ENCODE data around the gene SLC9A7.
A peak's percentile ranks its signal among the peaks of the same experiment; 100 is the strongest.

Gene SLC9A7

DNA sequence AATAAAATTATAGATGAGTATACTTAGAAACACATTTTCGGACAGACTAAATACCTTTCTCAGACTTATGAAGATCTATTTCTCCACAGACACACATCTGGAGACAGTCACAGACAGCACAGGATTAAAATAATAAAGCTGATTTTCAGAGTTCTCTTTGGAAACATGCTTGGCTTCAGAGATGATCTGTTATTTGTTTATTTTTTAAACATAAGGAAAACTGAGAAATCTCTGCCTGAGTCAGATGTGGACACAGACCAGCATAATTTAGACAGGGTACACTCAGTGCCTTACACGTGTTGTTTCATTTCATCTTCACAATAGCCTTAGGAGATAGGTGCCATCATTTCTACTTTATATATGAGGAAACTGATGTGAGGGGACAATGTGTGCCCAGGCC is 92.1 kb downstream of the SLC9A7 start:
- no peak for DNase-seq (ENCODE audit: low read depth, low spot score)
- H3K4me3 ChIP-seq (ENCODE audit: low read length): no peak overlapping the region

- no peak overlapping the region for H3K4me3 ChIP-seq (ENCODE audit: low read length)
- DNase-seq (ENCODE audit: low read depth, low spot score): no peak
These were observed 93.4 kb downstream of the SLC9A7 start for GRCh38 chrX:46665232-46666152.

DNA sequence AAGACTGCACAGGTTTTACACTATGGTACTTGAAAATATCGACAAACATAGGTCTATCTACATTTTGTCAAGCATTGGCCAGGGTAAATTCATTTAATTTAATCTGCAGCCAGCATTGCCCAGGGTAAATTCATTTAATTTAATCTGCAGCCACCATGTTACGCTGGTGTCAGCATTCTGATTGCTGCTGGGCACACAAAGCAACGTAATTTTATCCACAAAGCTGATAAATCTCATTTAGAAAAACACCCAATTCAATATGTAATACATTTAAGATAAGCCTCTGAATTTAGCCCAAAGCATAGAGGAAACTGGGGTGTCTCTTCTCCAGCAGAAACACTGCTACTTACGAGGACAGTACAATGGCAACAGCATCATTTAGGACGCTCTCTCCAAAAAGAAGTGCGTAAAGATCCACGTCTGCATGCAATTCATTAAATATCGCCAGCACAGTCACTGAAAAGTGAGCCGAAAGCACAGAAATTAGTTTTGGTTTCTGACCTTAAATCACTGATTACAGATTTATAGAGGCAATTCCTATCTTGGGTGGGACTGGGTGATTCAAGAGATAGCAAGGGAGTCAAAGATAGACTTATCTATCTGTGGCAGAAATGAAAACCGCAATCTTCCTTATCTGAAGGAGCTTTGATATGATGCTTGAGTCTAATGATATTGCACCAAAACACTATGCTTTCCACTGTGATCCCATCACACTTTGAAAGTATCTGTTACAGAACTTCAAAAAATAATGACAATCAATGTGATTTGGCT is 96.5 kb downstream of the SLC9A7 start:
- H3K4me3 ChIP-seq (ENCODE audit: low read length): no peak overlapping the region
- no peak for DNase-seq (ENCODE audit: low read depth, low spot score)

GRCh38 chrX:46653482-46653881 is 105.4 kb downstream of the SLC9A7 start:
- H3K4me3 ChIP-seq (ENCODE audit: low read length): no peak overlapping the region
- DNase-seq (ENCODE audit: low read depth, low spot score): peak; percentile 11

DNA sequence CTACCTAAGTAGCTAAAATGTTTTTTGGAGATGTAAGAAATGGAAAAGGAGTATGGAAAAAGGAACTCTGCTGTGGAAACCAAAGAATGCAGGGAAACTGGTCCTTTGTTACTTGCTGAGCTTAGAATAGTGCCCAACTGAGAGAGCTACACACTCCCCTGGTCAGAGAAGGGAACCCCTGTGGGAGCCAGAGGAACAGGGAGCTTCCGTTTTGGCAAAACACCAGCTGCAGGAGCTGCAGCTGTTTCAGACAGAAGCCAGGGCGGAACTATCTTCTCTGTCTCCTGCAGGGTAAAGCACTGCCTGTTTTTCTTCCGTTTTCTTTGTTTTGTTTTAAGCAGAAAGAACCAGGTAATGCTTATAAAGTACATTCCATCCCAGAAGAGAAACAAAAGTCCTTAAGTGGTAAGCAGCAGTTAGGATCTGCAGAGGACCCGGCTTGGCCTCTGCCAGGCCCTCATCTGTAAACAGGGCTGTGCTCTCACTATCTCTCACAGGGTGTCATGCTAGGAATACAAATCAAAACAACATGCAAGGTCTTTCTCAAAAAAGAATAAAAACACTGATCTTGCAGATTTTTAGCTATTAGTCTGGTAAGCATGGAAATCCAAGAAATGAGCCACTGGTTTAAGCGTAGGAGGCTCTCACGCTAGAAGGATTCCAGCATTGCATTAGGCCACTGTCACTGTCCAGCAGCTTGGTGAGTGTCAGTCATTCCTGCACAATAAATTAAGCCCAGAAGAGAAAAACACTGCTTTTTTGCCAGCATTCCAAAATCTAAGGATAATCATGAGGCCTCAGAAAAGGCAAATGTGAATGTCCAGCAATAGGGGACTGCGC is 109.3 kb downstream of the SLC9A7 start:
- H3K4me3 ChIP-seq (ENCODE audit: low read length): no peak overlapping the region
- peak; percentile 7 for DNase-seq (ENCODE audit: low read depth, low spot score)

- DNase-seq (ENCODE audit: low read depth, low spot score): no peak
- H3K4me3 ChIP-seq (ENCODE audit: low read length): no peak overlapping the region
These were observed 110.3 kb downstream of the SLC9A7 start for GRCh38 chrX:46648660-46649059.

DNA sequence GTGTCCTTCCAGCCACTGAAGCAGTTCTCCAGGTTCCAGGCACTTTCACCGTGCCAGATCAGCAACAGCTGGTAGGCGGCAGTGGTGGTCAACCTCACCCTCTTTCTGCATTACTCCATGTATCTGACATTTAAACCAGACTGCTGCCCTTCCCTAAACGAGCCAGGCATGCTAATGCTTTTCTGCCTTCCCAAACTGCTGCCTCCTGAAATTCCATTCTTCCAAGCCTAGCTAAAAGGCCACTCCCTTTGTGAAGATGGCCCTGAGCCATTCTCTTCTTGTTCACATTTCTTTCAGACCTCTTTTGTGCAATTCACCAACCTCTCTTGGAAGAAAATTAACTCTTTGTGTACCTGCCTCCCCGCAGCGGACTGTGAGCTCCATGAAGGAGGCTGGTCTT is 111.7 kb downstream of the SLC9A7 start:
- no peak overlapping the region for H3K4me3 ChIP-seq (ENCODE audit: low read length)
- no peak for DNase-seq (ENCODE audit: low read depth, low spot score)

- no peak for DNase-seq (ENCODE audit: low read depth, low spot score)
- H3K4me3 ChIP-seq (ENCODE audit: low read length): no peak overlapping the region
These were observed 113.3 kb downstream of the SLC9A7 start for GRCh38 chrX:46645614-46646013.

GRCh38 chrX:46643636-46644035 is 115.3 kb downstream of the SLC9A7 start:
- no peak for DNase-seq (ENCODE audit: low read depth, low spot score)
- H3K4me3 ChIP-seq (ENCODE audit: low read length): no peak overlapping the region

DNA sequence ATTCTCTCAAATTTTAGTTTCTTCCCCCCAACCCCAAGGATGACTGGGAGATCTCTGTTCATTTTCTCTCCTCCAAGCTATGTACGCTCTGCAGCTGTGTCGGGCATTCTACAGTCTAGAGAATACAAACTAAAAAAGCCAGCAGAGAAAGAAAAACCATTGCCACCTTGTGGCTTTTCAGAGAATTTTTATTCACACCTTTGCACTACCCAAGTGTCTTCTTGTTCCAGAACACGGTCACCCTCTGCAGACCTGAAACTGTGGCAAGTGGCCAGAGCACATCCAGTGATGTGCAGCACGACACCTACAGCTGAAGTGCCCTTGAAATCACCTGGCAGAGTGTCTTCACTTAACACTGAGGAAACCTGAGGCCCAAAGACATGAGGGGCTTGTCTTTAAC is 116.8 kb downstream of the SLC9A7 start:
- peak; percentile 22 for DNase-seq (ENCODE audit: low read depth, low spot score)

DNA sequence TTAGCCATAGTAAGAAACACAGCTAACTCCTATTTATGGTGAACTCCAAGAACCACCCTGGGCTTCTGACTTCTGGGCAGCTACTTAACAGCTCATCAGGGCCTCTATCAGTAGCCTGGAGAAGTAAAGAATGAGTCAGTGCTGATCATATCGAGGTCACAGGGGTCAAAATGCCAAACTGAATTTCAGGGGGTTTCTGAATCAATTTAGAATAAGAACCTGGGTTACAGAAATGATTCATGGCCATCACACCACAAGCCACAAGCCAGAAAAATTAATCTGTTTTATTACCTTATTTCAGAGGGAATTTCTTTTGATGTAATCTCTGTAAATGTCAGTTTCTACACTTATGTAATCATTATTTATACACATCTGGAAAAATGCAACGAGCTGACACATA is 121.0 kb downstream of the SLC9A7 start:
- no peak overlapping the region for H3K4me3 ChIP-seq (ENCODE audit: low read length)
- DNase-seq (ENCODE audit: low read depth, low spot score): no peak

More for the DNA sequence above, 116.8 kb downstream of the SLC9A7 start:
- H3K4me3 ChIP-seq (ENCODE audit: low read length): no peak overlapping the region

GRCh38 chrX:46636223-46636622 is 122.7 kb downstream of the SLC9A7 start:
- H3K4me3 ChIP-seq (ENCODE audit: low read length): no peak overlapping the region
- no peak for DNase-seq (ENCODE audit: low read depth, low spot score)

- H3K4me3 ChIP-seq (ENCODE audit: low read length): no peak overlapping the region
- no peak for DNase-seq (ENCODE audit: low read depth, low spot score)
These were observed 123.7 kb downstream of the SLC9A7 start for GRCh38 chrX:46635186-46635585.

DNA sequence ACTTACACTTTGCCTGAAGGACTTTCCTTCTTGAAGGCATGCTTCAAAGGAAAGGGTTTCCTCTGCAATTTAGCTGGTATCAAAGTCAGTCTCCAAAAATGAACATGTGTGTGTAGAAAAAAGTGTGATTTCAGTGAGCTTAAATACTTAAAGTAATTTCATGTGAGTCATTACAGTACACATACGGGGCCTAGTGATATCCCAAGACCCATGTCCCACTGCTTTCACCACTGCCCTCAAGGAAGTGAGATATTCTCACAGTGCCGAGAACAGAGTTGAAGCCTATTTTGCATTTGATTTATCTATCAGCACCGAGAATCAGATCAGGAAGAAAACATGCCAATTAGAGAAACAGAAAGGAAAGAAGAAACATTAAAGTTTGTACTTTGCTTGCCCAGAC is 124.3 kb downstream of the SLC9A7 start:
- no peak overlapping the region for H3K4me3 ChIP-seq (ENCODE audit: low read length)
- no peak for DNase-seq (ENCODE audit: low read depth, low spot score)

DNA sequence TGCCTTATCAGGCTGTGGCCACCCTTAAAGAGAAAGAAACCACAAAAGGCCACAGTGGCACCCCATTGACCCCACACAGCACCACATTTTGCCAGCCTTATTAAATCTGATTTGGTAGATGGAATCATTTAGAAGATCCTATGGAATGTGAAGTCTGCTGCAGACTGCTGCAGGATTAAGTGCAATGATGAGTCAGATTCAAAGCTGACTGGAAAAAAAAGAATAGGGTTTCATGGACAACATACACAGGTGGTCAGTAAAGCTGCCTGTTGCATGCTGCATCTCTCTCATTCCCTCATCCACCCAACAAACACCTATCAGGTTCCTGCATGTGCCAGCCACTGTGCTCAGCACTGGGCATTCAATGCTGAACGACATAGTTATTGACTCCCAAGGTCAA is 128.8 kb downstream of the SLC9A7 start:
- H3K4me3 ChIP-seq (ENCODE audit: low read length): no peak overlapping the region

GRCh38 chrX:46628460-46629371 is 130.2 kb downstream of the SLC9A7 start:
- no peak overlapping the region for H3K4me3 ChIP-seq (ENCODE audit: low read length)
- DNase-seq (ENCODE audit: low read depth, low spot score): no peak

More for the DNA sequence above, 128.8 kb downstream of the SLC9A7 start:
- no peak for DNase-seq (ENCODE audit: low read depth, low spot score)

DNA sequence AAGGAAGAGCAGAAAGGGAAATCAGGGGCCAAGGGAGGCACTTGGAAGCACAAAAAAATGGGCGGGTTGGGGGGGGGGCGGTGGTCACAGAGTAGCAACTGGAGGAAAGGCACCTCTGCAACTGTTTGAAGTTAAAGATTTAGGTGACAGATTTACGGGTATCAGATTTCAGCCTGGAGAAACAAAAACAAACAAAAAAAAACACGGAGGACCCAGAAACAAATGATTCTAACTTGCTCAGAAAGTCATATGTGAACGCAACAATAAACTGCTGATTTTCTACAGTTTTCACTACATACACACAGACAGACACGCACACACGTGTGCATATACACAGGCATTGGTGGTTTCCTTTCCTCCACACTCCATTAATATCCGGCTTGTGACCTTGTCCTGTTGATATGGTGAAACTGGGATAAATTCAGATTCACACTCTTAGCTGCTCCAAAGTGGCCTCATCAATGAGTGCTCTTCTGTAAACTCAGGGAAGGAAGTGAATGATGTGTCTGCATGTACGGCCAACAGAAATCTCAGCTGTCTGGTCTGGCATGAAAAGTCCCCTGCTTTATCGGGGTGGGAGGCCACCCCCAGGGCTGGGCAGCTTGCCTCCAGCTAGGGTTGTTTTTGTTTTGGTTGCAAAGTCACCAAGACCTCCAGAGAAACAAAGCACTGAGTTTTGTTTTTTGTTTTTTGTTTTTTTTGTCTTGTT is 131.1 kb downstream of the SLC9A7 start:
- no peak overlapping the region for H3K4me3 ChIP-seq (ENCODE audit: low read length)
- DNase-seq (ENCODE audit: low read depth, low spot score): no peak

DNA sequence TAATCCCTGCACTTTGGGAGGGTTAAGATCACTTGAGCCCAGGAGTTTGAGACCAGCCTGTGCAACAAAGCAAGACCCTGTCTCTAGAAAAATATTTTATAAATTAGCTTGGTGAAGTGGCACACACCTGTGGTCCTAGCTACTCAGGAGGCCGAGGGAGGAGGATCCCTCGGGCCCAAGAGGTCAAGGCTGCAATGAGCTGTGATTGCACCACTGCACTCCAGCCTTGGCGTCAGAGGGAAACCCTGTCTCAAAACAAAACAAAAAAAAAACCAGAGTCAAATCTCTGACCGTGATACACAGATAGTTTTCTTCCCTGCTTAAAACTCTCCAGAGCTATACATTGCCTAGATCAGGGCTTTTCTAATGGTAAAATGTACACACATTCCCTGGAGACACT is 131.9 kb downstream of the SLC9A7 start:
- DNase-seq (ENCODE audit: low read depth, low spot score): no peak
- no peak overlapping the region for H3K4me3 ChIP-seq (ENCODE audit: low read length)

Data from Jurkat, Clone E6-1 (cell line).